ENCODE data around the gene MARCHF9. TPM values are rescaled to one million over a fixed set of nuclear protein-coding genes. Genes with fewer than 3 reads are reported as not detected.
A peak's percentile ranks its signal among the peaks of the same experiment; 100 is the strongest.

MARCHF9 gene
- total RNA-seq, 4 donors from 2014 or later: 10.6 to 16.6 (median 12.8) TPM

DNA sequence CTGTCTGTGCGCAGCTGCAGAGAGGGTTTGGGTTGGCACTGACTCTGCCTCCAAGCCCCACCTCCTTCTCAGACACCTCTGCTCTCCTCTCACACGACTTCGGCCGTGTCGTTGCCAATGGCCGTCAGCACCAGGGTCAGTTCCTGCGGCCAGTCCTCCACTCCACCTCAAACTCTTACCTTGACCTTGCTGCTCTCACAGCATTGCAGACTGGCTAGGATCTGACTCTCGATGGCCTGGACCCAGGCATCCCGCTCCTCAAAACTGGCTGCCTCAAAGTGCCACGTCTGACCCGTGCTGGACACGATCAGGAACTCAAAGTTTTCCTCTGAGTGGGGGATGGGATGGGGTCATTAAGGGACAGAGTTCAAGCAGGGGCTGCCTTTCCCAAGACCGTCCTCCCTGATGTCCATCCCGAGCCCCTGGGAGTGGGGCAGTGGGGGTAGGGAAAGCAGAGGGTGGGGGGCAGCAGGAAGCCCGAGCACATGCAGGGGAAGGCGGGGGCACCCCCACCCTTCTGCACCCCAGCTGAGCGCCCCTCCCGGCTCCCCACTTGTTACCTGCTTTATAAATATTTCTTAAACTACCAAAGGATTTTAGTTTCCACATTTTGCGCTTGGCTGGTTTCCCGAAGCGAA is 27.0 kb upstream of the MARCHF9 start:
- TF ChIP-seq POLR2A (IDR thresholded peaks at IDR 0.05): no peak
- TF ChIP-seq, protein P1, sequence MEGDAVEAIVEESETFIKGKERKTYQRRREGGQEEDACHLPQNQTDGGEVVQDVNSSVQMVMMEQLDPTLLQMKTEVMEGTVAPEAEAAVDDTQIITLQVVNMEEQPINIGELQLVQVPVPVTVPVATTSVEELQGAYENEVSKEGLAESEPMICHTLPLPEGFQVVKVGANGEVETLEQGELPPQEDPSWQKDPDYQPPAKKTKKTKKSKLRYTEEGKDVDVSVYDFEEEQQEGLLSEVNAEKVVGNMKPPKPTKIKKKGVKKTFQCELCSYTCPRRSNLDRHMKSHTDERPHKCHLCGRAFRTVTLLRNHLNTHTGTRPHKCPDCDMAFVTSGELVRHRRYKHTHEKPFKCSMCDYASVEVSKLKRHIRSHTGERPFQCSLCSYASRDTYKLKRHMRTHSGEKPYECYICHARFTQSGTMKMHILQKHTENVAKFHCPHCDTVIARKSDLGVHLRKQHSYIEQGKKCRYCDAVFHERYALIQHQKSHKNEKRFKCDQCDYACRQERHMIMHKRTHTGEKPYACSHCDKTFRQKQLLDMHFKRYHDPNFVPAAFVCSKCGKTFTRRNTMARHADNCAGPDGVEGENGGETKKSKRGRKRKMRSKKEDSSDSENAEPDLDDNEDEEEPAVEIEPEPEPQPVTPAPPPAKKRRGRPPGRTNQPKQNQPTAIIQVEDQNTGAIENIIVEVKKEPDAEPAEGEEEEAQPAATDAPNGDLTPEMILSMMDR (IDR thresholded peaks at IDR 0.05): no peak
- DNase-seq (ENCODE audit: low spot score in 2 of 2): peak in 1 of 2 donors; percentile 54
- WGBS, 2 donors: 68 to 76% methylated on average over 21 of the region's 21 CpGs
- intact Hi-C loops (cut with DNase I; ENCODE audit: low total_unique reads): no loop called here
- no peak overlapping the region for H3K4me3 ChIP-seq (ENCODE audit: low read depth, poor library complexity, severe bottlenecking)

DNA sequence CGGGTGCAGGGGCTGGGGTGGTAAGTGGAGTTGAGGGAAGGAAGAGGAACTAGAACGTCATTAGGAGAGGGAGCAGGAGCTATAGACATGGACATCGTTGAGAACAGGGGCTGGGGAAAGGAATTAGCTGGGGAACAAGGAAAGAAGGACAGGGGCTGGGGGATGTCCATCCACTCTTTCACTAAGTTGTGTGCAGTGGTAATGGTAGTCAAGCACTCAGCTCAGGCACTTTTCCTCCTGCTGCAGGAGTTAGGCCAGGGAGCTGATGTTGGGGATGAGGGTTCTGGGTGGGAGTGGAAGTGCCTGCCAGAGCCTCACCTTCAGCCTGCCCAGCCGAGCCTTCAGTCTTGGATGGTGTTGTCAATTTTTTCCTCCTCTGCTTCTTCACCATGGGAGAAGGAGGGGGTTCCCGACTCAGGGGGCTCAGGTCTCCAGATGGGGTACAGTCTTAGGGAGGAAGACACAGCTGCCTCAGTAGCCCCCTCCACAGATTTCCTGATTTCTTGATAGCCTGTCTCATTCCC is 25.5 kb upstream of the MARCHF9 start:
- H3K4me3 ChIP-seq (ENCODE audit: low read depth, poor library complexity, severe bottlenecking): no peak overlapping the region
- TF ChIP-seq, protein P1 (IDR thresholded peaks at IDR 0.05): no peak
- TF ChIP-seq POLR2A (IDR thresholded peaks at IDR 0.05): no peak
- 48 to 49% methylated on average over 5 of the region's 5 CpGs for WGBS, 2 donors
- intact Hi-C loops (cut with DNase I; ENCODE audit: low total_unique reads): no loop called here
- DNase-seq (ENCODE audit: low spot score in 2 of 2): peak in 1 of 2 donors; percentile 82

DNA sequence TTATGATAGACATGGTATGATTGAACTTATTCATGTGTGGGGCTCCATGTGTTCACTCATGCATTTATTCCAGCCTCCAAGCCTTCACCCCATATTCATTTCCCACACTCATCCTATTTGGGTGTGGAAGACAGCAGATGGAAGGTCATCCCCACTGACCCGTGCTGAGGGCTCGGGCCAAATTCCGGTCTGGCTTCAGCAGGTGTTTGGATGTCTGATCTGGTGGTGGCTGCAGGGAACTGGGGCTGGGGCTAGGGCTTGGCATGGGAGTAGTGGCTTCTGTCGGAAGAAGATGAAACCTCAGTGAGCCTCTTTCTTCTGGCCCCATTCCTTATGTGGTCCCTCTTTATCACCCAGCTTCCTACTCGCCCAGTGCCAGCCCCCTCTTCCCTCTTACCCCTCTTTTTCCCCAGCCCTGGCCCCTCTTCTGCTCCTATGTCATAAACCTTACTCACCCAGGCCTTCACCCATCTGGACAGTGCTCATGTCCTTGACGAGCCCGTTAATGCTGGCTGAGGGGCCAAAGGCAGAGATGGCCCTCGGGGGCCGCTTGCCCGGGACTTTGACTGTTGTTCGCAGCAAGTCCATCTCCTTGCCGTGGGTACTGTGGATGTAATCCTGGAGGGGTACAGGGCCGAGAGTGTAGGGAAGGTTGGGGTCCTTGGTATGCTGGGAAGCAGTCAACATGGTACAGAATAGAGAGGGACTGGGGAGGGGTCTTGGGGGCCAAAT is 24.4 kb upstream of the MARCHF9 start:
- no peak for TF ChIP-seq POLR2A (IDR thresholded peaks at IDR 0.05)
- TF ChIP-seq, protein P1 (IDR thresholded peaks at IDR 0.05): no peak
- WGBS, 2 donors: 83 to 88% methylated on average over 13 of the region's 13 CpGs
- intact Hi-C loops (cut with DNase I; ENCODE audit: low total_unique reads): no loop called here
- no peak overlapping the region for H3K4me3 ChIP-seq (ENCODE audit: low read depth, poor library complexity, severe bottlenecking)
- DNase-seq (ENCODE audit: low spot score in 2 of 2): no peak

DNA sequence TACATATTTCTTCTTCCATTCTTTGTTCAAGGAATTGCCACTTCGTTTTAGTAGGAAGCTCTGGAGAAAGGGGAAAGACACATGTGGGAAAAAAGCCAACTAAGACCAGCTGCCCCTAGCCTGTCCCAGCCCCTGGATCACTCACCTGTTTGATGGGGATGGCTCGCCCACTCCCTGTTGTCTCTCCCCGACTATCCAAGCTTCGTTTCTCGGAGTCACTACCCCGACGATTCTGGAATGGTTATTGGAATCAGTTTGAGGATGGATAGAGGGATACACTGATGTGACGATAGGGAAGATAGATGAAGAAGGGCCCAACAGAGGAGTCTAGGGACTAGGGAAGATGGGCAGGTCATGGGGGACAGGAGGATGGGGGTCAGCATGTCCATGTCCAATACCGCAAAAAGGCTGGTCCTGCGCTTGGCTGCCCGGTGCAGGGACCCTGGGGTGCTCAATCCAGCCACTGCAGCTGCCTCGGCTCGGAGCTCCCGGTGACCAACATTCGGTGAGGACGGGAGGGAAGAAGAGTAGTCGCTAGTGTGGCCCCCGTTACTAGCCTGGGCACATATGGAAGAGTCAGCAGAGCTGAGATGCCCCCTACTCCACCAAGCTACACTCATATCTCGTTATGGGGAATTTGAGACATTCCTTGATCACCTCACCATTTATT is 23.4 kb upstream of the MARCHF9 start:
- H3K4me3 ChIP-seq (ENCODE audit: low read depth, poor library complexity, severe bottlenecking): no peak overlapping the region
- intact Hi-C loops (cut with DNase I; ENCODE audit: low total_unique reads): no loop called here
- DNase-seq (ENCODE audit: low spot score in 2 of 2): no peak
- TF ChIP-seq, protein P1 (IDR thresholded peaks at IDR 0.05): no peak
- no peak for TF ChIP-seq POLR2A (IDR thresholded peaks at IDR 0.05)
- 82 to 84% methylated on average over 19 of the region's 19 CpGs for WGBS, 2 donors

DNA sequence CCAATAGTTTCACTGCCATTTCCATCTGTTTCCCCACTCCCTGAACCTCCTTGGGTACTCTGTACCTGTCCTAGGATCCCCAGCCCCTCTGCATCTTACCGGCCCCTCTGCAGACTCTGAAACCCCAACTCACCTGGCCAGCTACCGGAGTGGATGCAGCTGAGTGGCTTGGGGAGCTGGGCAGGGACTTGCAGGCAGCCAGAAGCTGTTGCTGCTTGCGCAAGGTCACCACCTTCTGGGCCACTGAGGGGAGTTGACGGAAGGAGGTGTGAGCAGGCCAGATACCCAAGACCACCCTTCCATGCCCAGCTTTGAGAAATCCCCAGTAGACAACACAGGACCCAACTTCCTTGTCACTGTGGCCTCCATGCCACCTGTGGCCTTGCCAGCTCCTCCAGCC is 22.6 kb upstream of the MARCHF9 start:
- no peak for TF ChIP-seq POLR2A (IDR thresholded peaks at IDR 0.05)
- TF ChIP-seq, protein P1 (IDR thresholded peaks at IDR 0.05): no peak
- intact Hi-C loops (cut with DNase I; ENCODE audit: low total_unique reads): no loop called here
- WGBS, 2 donors: 83 to 87% methylated on average over 4 of the region's 4 CpGs
- DNase-seq (ENCODE audit: low spot score in 2 of 2): no peak
- no peak overlapping the region for H3K4me3 ChIP-seq (ENCODE audit: low read depth, poor library complexity, severe bottlenecking)

All from lower leg skin (tissue), 4 donors.